ENCODE data around the gene MTF2. TPM values are rescaled to one million over a fixed set of nuclear protein-coding genes. Genes with fewer than 3 reads are reported as not detected.
"Not testable (repeated sequence)": the region's sequence is repeated elsewhere in the genome, so short reads cannot be mapped to it uniquely, and the experiment has no call there.

Gene MTF2
- total and polyA plus RNA-seq, 3 donors from 2014 or later = 32.2 to 68.3 (median 57.4) TPM

DNA sequence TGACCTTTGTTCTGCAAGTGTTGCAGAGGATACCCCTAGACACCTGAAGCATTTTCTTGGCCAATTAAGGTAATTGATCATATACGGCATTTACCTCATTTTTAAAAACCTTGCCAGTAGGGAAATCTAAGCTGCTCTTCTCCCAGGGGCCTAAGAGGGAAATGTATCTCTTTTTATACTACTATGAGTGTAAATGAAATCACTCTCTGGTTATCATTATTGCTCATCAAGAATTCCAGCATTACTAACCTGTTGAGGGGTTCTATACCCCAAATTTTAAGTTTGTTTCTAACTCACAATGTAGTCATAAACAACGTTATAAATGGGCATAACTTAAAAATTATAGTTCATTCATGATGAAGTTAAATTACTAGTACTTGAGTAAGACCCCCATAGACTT, 73.8 kb downstream of the MTF2 start:
- 84 to 92% methylated on average over 2 of the region's 2 CpGs for WGBS, 2 donors
- Histone ChIP-seq H3K36me3 (ENCODE audit: low read depth, missing control alignments) (no peaks in the 10 kb centered on the region), H3K27me3 (no peaks in the 10 kb centered on the region), H3K9me3 (no peaks in the 10 kb centered on the region), H3K27ac (no peak overlapping the region), H3K4me3 (no peak overlapping the region), H3K4me1 (no peaks in the 10 kb centered on the region)
- intact Hi-C loops (cut with DNase I; ENCODE audit: low total_unique reads) = no loop called here
- no peak for DNase-seq
- TF ChIP-seq POLR2A (IDR thresholded peaks at IDR 0.05) (no peak), CTCF (IDR thresholded peaks at IDR 0.05) (no peak)

DNA sequence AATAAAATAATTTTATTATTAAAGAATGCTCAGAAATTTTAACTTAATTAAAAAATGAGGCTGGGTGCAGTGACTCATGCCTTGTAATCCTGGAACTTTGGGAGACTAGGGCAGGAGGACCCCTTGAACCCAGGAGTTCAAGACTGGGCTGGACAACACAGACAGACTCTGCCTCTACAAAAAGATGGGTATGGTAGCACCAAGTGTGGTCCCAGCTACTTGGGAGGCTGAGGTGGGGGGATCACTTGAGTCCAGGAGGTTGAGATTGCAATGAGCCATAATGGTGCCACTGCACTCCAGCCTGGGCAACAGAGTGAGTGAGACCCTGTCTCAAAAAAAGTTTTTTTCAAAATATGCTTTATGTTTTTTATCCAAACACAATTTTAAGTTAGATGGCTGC, 75.8 kb downstream of the MTF2 start:
- H3K27ac ChIP-seq = no peak overlapping the region
- H3K36me3 ChIP-seq (ENCODE audit: low read depth, missing control alignments) = no peaks in the 10 kb centered on the region

DNA sequence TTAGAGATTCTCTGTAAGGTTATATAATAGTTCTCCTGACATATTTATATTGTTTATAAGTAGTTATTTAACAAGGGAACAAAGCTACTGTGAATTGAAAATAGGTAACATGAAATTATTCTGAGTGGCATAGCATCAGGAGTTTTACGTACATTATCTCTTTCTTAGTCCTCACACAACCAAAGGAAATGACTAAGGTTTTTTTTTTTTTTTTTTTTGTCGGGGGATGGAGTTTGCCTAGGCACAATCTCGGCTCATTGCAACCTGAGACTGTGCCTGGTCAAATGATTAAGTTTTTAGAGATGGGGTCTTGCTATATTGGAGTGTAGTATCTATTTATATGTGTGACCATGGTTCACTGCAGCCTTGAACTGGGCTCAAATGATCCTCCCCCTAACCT, 76.3 kb downstream of the MTF2 start:
- Histone ChIP-seq H3K9me3 (no peaks in the 10 kb centered on the region), H3K4me1 (no peaks in the 10 kb centered on the region), H3K27me3 (no peaks in the 10 kb centered on the region), H3K36me3 (ENCODE audit: low read depth, missing control alignments) (no peaks in the 10 kb centered on the region), H3K27ac (no peak overlapping the region), H3K4me3 (no peak overlapping the region)
- intact Hi-C loops (cut with DNase I; ENCODE audit: low total_unique reads) = no loop called here
- DNase-seq = no peak
- WGBS, 2 donors = 73 to 81% methylated on average over 3 of the region's 3 CpGs
- TF ChIP-seq POLR2A (IDR thresholded peaks at IDR 0.05) (no peak), CTCF (IDR thresholded peaks at IDR 0.05) (no peak)

More for the DNA sequence above, 75.8 kb downstream of the MTF2 start:
- no peaks in the 10 kb centered on the region for H3K27me3 ChIP-seq
- no peaks in the 10 kb centered on the region for H3K4me1 ChIP-seq
- no peak for DNase-seq
- no peak overlapping the region for H3K4me3 ChIP-seq
- H3K9me3 ChIP-seq = no peaks in the 10 kb centered on the region
- intact Hi-C loops (cut with DNase I; ENCODE audit: low total_unique reads) = no loop called here
- TF ChIP-seq CTCF (IDR thresholded peaks at IDR 0.05) = no peak
- TF ChIP-seq POLR2A (IDR thresholded peaks at IDR 0.05) = no peak

GRCh38 chr1:93159337-93159736, 80.3 kb downstream of the MTF2 start:
- no peaks in the 10 kb centered on the region for H3K36me3 ChIP-seq (ENCODE audit: low read depth, missing control alignments)
- no peak overlapping the region for H3K27ac ChIP-seq
- H3K4me3 ChIP-seq = no peak overlapping the region
- TF ChIP-seq POLR2A (IDR thresholded peaks at IDR 0.05) = no peak
- no peak for TF ChIP-seq CTCF (IDR thresholded peaks at IDR 0.05)
- intact Hi-C loops (cut with DNase I; ENCODE audit: low total_unique reads) = no loop called here
- no peaks in the 10 kb centered on the region for H3K4me1 ChIP-seq
- no peaks in the 10 kb centered on the region for H3K9me3 ChIP-seq
- H3K27me3 ChIP-seq = no peaks in the 10 kb centered on the region
- DNase-seq = no peak
- 70 to 77% methylated on average over 2 of the region's 2 CpGs for WGBS, 2 donors

DNA sequence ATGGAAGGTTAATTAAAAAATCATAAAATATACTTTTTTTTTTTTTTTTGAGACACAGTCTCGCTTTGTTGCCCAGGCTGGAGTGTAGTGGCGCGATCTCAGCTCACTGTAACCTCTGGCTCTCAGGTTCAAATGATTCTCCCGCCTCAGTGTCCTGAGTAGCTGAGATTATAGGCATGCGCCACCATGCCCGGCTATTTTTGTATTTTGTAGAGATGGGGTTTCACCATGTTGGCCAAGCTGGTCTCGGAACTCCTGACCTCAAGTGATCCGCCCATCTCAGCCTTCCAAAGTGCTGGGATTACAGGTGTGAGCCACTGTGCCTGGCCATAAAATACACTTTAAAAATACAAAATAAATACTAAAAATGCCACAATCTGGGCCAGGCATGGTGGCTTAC, 84.2 kb downstream of the MTF2 start:
- intact Hi-C loops (cut with DNase I; ENCODE audit: low total_unique reads); H3K36me3 ChIP-seq (ENCODE audit: low read depth, missing control alignments); DNase-seq; H3K4me1 ChIP-seq; H3K27me3 ChIP-seq; H3K9me3 ChIP-seq; H3K4me3 ChIP-seq; H3K27ac ChIP-seq: not testable (repeated sequence)
- WGBS, 2 donors = 97 to 98% methylated on average over 8 of the region's 8 CpGs

All from testis (tissue), 3 donors.